Kasumi-1 (cell line): ENCODE data around the gene ELOB.
A peak's percentile ranks its signal among the peaks of the same experiment; 100 is the strongest.

ENCODE experiments used
- DNase-seq, 2 experiments: peaks; one replicate each; lab custom pipeline; 2025; lab: John Stamatoyannopoulos, UW

Gene ELOB

DNA sequence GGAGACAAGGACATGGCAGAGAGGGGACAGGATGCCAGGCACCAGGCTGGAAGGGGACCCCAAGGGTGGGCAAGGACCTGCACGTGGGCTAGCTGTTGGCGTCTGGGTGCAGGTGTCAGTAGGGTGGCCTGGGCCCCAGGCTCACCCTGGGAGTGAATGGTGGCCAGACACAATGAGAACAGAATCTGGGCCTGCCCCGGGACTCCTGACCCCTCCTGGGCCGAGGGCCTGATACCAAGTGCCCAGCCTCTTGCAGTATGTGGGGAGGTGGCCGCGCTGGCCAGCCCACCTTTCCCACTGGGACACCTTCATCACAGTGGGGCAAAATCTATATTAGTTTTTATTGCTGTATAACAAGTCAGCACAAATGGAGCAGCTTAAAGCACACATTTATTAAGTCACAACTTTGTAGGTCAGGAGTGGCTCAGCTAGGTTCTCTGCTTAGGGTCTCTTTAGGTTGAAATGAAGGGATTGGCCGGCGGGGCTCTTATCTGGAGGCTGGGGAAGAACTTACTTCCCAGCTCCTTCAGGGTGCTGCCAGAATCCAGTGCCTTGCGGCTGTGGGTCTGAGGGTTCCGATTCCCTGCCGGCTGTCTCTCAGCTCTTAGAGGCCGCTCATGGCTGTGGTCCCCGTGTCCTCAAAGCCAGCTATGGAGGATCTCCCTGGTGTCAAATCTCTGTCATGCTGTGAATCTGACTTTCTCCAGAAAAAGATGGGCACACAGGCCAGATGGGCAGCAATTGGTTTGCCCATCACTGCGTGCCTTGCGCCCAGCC lies 6.7 kb upstream of the ELOB start:
- DNase-seq, result no peak

DNA sequence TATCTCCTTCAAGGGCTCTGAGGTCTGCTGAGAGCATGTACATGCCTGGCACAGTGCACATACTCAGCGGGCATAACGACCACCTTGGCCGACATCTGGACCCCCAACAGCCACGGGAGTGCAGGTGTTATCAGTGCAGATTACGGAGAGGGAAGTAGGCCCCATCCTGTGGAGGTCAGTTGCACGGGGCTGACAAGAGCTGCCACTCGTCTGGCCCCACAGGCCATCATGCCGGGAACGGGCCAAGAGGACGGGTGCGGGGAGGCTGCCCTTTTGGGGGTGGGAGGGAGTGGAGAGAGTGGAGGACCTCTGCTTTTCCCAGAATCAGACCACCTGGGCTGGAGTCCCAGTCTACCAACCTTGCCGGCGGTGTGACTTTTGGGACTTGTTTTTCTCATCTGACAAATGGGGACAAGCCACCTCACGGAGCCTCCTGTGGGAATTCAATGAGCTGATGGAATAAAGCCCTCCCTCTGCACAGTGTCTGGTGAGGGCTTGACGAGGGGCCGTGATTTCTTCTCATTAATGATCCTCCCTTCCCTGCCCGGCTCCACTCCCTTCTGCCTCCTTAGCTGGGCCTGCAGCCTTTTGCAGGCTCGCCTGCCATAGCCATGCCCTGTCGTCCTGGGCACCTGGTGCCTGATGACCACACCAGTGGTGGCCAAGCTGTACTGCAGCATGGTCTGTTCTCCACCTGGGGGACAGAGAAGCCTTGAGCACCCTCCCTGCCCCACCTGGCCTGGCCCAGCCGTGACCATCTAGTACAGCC lies 5.7 kb upstream of the ELOB start:
- no peak for DNase-seq

DNA sequence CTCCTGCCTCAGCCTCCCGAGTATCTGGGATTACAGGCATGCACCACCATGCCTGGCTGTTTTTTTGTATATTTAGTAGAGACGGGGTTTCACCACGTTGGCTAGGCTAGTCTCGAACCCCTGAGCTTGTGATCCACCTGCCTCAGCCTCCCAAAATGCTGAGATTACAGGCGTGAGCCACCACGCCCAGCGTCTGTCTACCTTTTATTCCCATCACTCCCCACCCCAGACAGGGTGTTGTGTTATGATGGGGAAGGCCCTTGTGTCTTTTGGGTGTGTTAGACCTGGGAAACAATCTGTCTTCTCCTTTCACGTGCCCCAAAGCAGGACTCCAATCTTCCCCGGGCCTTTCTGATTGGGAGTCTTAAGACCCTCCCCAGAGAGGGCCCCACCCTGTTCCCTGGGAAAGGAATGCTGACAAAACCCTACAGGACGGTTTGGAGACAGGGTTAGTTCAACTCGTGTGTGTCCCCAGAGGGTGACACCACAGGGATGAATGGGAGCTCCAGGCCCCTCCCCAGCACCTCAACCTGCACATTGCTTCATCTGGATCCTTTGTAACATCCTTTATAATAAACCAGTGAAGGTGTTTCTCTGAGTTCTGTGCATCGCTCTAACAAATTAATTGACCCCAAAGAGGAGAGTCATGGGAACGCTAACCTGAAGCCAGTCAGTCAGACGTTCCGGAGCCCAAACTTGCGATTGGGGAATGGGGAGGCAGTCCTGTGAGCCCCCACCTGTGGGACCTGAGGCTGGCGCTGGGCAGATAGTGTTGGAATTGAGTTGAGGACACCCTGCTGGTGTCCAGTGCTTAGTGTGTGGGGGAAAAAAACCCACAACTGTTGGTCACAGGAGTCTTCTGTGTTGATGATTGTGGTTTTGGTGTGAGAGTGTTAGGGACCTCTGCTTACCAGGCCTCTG lies 3.2 kb upstream of the ELOB start:
- DNase-seq, result no peak

DNA sequence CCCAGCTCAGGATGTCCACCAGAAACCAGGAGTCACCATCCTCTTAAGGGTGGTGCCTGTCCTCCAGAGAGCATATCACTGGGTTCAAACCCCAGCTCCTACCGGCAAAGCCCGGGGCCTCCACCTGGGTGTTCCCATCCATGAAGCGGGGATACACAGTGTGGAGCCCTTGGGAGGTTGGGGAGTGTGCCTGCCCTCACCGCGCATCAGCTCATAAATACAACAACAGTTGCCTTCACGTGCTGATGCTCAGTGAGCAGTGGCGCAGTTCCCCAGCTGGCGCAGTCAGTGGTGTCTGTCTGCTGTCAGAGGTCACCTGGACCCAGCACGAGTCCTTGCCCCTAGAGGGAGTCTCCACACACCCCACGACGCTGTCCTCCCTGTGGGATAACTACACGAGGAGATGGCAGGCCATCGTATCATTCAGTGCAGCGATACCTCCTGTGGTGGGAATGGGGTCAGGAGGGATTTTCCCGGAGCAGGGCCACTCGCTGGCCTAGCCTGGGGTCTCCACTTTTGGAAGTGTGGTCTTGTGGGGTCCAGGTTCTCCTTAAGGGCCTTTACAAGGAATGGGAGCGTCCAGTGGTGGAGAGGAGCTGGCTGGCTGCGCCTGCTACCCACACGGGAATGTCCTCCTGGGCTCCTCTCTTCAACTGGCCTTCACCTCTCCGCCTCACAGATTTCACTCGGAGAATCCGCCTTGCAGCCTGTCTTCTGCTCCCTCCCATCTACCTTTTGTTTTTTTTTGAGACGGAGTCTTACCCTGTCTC lies 2.3 kb upstream of the ELOB start:
- no peak for DNase-seq

DNA sequence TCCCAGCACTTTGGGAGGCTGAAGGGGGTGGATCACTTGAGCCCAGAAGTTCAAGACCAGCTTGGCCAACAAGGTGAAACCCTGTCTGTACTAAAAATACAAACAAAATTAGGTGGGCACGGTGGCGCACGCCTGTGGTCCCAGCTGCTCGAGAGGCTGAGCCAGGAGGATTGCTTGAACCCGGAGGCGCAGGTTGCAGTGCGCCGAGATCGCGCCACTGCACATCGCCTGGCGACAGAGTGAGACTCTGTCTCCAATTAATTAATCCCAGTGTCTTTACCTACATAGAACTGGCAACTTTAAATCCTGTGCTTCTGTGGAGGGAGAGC lies 1.5 kb upstream of the ELOB start:
- no peak for DNase-seq

DNA sequence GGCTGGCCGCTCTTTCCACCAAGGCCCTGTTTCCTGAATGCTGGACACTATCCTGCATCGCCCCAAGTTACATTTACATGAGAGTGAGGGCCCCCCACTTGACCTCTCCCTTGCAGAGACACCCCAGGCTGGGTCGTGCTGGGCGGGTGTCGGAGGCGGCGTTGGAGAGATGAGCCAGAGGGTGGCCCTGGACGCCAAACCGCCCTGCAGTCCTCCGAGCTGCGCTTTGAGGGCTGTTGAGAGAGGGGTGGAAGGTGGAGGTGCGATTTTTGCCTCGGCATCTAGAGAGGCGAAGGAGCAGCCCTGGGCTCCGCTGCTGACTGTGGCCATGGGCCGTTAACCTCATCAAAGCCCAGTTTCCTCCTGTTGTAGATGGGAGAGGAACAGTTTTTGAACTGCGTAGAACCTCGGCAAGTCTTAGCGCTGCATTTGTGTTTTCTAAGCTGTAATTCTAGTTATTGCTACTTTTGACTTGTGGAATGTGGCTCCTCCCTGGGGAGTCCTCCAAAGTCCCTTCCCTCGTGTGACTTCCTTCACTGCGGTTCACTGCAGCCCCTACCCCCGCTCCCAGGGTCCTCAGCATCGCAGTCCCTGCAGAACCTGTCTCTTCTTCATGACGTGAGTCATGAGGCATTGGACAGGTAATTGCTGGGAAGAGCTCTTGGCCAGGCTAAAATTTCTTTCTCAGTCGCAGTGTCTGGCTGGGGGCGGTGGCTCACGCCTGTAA lies 986 bp upstream of the ELOB start:
- peak in 1 of 2 experiments; percentile 3 for DNase-seq

DNA sequence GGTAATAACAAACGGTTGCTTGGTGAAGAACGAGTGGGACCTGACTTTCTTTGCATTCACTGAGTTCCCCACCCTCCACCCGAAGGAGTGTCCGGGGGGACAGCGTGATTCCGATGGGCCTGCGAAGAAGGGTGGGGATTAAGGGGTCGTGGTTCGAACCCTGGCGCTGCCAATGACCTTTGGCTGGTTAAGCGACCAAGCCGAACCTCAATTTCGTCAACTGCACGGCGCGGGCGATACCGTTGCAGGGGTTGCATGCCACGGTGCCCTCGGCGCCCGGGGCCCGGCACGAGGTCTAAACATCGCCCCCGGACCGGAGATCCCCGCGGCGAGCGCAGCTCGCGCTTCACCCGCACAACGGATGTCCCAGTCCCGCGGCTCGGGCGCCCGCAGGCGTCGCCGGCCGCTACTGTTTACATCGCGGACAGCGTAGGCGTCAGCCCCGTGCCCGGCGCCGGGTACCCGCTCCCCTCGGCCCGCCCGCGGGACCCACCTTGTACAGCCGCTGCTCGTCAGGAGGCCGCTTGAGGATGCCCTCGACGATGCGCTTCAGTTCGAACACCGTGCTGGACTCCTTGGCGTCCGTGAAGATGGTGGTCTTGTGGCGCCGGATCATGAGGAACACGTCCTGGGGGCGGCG lies 460 bp downstream of the ELOB start:
- DNase-seq, result no peak

DNA sequence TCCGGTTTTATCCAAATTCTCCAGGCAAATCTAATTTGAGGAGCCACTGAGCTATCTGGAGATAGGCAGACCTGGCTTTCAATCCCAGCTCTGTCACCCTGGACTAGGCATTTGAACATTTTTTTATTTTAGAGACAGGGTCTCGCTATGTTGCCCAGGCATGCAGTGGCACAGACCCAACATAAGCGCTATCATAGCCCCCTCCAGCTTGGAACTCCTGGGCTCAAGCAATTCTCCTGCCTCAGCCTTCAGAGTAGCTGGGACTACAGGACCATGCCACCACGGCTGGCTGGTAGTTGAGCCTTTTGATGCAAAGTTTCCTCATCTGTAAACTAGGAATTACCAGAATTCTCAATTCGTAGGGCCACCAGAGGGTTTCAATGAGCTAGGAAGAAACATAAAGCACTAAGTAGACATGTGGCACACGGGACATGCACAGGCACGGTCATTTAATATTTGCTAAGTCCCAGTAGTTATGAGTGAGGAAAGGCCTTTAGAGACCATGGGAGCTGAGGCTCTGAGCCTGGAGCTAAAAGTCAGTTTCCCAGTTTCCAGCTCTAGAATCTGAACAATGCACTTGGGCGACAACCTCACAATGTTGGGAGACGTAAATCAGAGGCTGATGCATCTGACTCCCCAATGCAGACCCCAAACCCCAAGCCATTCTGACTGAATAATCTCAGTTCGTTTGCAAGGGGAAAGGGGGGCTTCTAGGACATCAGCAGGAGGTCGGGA lies 1.1 kb downstream of the ELOB start:
- DNase-seq, result no peak

DNA sequence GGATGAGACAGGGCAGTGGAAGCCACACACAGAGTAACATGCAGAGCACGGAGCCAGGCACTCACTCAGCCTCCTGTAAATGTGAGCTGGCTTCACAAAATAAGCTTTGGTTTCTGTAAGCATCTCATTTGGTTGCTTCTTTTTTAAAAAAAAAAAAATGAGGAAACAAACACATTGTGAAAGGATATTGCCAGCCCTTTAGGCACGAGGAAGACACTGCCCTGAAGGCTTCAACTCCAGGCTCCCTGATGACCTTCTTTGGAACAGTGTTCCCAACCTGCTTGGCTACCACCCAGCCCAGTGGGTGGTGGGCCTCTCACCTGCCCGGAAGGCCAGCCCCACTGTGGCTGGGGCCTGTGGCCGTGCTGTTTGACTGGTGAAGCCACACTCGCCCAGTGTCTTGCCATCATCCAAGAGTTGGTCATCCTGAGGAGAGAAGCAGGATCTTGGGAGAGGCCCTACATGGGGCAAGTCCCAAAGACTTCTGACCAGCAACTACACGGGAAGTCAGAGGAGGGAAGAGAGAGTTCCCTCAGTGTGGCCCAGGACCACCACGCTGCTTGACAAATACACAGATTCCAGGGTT lies 1.9 kb downstream of the ELOB start:
- DNase-seq, result no peak

DNA sequence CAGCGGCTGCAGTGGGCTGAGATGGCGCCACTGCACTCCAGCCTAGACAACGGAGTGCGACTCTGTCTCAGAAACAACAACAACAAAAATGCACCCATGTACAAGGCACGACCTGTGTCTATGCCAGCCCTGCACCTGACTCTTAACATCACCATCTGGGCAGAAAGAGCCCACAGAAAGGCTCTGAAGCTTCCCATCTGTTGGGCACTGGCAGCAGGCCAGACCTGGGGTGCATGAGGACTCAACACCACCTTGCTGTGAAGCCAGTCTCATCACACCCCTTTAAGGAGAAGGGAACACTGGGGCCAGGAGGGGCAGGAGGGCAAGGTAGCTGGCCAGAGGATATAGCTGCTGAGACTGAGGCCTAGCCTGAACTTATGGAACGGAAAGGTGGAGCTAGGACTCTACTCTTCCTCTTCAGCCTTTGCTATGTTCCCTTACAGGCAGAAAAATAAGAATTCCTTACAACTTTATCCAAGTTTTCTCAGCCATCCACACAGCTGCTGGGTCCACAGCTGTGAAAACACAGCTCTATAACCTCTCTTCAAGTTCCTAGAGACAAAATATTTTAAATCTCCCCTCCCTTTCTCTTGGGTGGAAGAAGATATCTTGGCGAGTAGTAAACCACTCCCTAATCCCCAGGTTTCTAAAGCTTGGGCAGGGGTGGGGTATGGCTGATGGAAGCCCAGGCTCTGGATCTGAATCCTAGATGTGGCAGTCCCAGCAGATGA lies 2.8 kb downstream of the ELOB start:
- no peak for DNase-seq

DNA sequence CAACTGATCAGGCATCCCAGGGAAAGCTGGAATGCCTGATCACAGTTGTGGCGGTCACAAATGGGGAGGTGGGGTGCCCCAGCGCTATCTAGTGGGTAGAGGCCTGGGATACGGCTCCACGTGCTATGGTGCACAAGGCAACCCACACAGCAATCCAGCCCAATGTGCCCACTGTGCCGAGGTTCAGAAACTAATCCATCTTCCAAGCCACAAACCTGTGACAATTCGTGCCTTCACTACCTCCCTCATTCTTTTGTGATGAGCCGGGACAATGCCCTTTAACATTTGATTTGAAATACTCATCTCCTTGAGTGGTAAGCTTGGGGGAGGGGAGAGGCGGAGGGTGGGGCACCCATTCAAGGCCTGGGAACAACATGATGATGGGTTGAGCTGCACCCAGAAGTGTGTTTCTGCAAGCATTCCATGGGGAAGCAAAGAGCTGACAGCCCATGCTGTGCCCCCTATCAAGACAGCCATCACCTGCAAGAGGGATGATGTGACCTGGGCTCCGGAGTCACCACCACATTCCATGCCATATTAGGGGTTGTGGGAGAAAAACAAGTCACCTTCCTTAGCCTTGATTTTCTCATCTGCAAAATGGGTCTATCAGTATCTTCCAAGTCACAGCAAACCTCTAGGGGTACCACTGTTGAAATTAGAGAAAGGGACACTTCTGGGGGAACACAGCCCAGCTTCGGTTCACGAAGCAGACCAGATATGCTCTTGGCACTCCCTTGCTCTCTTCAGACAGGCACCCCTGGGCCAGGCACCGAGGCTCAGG lies 3.7 kb downstream of the ELOB start:
- DNase-seq, result no peak

DNA sequence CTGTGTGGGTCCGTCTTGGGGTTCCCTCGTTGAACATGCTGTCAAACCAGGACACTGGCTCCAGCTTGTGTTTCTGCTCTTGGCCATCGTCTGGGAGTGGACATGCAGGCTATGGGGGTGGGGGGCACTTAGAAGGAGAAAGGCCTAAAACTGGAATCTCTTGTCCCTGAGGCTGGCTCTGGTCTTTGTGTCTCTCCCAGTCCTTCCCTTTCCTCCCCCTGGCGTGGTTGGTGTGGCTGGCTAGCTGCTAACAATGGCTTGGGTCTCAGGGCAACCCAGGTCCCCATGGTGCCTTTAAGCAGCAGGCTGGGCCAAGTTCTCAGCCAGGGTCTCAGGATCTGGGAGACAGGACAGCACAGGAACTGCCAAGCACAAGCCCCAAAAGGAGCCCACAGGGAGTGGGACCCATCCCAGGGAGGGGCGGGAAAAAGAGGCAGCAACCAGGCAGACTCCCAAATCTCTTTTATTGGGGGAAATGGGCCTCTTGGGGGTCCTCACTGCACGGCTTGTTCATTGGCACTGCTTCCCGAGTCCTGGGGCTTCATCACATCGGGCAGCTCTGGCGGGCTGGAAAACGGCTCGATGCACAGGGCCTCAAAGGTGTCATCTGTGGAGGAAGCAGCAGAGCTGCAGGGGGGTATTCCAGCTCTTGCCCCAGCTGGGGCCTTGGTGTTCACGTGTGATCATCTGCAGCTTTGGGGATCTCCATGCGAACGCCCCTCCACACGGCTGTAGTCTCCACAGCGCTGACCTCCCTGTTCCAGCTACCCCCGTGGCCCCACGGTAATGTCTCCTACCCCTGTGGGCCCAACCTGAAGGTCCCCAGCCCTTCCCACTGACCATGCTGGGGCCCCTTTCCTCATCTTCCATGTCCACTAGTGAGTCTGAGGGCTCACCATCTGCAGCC lies 5.3 kb downstream of the ELOB start:
- DNase-seq, result no peak

DNA sequence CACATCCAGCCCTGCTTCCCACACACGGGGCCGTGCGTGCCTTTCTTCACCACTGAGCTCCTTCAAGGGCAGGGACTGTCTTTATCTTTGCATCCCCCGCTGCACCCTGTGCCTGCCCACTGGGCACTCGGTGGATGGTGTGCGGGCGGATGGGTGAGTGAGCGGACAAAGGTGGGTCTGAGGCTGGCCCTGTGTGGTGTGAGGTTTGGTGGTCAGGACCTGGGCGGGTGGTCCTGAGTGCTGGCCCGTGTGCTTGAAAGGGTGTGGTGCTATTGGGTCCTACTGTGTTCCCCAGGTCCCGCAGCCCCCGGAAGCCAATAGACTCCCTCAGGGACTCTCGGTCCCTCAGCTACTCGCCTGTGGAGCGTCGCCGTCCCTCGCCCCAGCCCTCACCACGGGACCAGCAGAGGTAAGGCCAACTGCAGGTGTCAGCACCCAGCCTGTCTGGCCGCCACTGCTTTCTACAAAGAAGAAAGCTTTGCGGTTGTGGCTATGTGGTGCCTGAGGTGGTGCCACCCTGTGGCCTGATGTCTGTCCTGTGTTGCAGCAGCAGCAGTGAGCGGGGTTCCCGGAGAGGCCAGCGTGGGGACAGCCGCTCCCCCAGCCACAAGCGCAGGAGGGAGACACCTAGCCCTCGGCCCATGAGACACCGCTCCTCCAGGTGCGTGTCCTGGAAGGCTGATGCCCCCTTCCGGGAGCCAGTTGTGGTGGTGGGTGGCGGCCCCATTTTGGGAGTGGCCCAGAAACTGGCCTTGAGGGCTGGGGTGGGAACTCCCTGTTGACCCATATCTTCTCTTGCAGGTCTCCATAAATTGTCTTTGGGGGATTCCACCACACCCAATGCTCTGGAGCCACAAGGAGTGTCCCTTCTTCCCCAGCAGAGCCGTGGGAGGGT lies 6.8 kb downstream of the ELOB start:
- peak in 1 of 2 experiments; percentile 4 for DNase-seq

DNA sequence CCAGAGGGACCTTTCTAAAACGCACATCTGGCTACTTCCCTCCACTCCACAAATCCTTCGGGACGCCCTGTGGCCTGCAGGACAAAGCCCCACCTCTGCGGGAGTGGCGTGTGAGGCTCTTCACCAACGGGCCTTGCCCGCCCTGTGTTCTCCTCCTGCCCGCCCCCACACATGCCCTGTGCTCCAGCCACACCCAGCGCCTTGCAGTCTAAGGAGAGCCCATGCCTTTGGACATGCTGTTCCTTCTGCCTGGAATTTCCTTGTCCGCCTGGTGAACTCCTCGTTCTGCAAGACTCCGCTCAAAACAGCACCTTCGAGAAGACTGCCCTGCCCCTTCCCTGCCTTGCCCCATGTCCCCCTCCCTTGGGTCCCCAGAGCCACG lies 7.4 kb downstream of the ELOB start:
- no peak for DNase-seq

DNA sequence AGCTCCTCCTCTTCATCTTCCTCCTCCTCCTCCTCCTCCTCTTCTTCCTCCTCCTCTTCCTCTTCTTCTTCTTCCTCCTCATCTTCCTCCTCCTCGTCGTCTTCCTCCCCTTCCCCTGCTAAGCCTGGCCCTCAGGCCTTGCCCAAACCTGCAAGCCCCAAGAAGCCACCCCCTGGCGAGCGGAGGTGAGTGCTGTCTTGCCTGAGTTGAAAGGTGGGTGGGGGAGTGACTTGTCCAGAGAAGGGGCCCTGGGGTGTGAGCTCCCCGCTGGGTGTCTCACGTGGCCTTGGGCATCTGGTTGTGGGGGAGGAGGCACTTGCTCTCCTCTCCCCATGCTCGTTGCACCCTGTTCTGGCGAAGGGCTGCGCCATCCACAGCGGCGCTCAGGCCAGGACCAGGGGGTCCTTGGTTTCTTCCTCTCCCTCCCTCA lies 8.0 kb downstream of the ELOB start:
- no peak for DNase-seq
